Tibial artery (tissue), 4 donors: ENCODE data around the gene LRRC32.
A peak's percentile ranks its signal among the peaks of the same experiment; 100 is the strongest.

Experiments used
- DNase-seq, 2 donors: peaks; one replicate each; pipeline ENCODE4 v3.0.0-alpha.2; 2019
- H3K27ac ChIP-seq, 2 donors: fragments of 200-600 bp; sonication (generic) in 1 of 2; 1 replicate in 1 of 2; 2 replicates in 1 of 2; pipeline ENCODE4 v1.5.1; 2018 to 2019; ENCODE audit warnings: mild to moderate bottlenecking in 1 of 2
- H3K27me3 ChIP-seq, 2 donors: fragments of 200-600 bp; sonication (generic) in 1 of 2; one replicate each; pipeline versions ENCODE4 v1.5.1 to v1.6.0; 2016 to 2019
- H3K36me3 ChIP-seq, 3 donors: fragments of 200-600 bp; sonication (generic) in 2 of 3; one replicate each; pipeline ENCODE4 v1.5.1; 2016 to 2019; ENCODE audit warnings: mild to moderate bottlenecking in 2 of 3
- H3K4me1 ChIP-seq, 4 donors: fragments of 200-600 bp; sonication (generic) in 2 of 4; 1 replicate in 3 of 4; 2 replicates in 1 of 4; pipeline ENCODE4 v1.5.1; 2016 to 2019
- H3K4me3 ChIP-seq, 2 donors: fragments of 200-600 bp; sonication (generic) in 1 of 2; 1 replicate in 1 of 2; 2 replicates in 1 of 2; pipeline ENCODE4 v1.5.1; 2018 to 2019; ENCODE audit warnings: mild to moderate bottlenecking in 2 of 2
- H3K9me3 ChIP-seq, 3 donors: fragments of 200-600 bp; sonication (generic) in 1 of 3; one replicate each; pipeline ENCODE4 v1.5.1; 2016 to 2019
- intact Hi-C: fragments of 100-400 bp; cut with DNase I; formaldehyde crosslinking; loops from one replicate; pipeline ENCODE4 v1.15.0; 2023; ENCODE audit warnings: low total_unique reads
- TF ChIP-seq, protein P1 (sequence below), 2 experiments: fragments of 200-600 bp in 1 of 2; fragments of 450-650 bp in 1 of 2; IDR thresholded peaks; one replicate each; pipeline ENCODE4 v1.5.1; 2017 to 2019; ENCODE audit warnings: antibody characterized with exemption in 2 of 2, mild to moderate bottlenecking in 1 of 2, moderate library complexity in 1 of 2

The LRRC32 gene

DNA sequence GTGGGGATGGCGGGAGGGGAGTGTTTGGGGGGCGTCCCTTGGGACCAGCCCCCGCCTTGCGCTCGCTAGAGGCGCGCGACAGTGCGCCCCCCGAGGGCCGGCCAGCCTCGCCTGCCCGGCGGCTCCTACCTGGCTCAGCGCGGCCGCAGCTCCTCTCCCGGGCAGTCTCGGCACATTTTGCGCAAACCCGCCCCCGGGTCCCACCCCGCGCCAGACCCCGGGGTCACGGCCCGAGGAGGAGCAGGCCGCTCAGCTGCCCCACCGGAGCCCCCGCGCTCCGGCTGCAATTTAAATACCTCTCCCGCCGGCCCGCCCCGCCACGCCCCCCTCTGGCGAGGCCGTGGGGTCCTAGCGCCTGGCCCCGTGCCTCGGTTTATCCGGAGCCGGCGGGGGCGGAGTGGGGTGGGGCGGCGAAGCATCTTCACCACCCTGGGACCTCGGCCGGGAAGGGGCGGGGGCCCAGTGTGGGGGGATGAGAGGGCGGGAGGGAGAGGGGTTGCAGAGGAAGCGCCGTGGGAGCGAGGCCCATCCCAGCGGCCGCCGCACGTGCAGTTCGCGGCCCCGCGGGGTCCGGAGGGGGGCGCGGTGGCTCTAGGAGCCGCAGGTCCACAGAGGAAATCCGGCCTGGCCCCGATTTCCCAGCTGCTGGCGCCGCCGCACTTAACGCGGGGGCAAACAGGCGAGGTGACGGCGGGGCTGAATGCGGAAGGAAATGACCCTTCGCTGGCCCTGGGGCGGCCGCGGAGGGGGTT is at the start of gene LRRC32:
TSS of gene LRRC32 (minus strand) at position 263 of the 752 bp plus-strand sequence. CDS start 4,793 bp downstream, outside the sequence.
- H3K4me3 ChIP-seq, result peak within 1 kb of the TSS; percentile 83 to 91
- no peaks in the 10 kb centered on the region for H3K9me3 ChIP-seq
- peaks cover 0 to 4% (median 0%) of the 10 kb centered on the region in 3 donors for H3K36me3 ChIP-seq
- no peaks in the 10 kb centered on the region for H3K27me3 ChIP-seq
- peak within 1 kb of the TSS; percentile 90 to 91 for H3K27ac ChIP-seq
- peak; percentile 56 to 84 for DNase-seq
- intact Hi-C loops, result no loop called here
- H3K4me1 ChIP-seq, result peaks cover 6 to 70% (median 49%) of the 10 kb centered on the region in 4 donors
- TF ChIP-seq, protein P1, sequence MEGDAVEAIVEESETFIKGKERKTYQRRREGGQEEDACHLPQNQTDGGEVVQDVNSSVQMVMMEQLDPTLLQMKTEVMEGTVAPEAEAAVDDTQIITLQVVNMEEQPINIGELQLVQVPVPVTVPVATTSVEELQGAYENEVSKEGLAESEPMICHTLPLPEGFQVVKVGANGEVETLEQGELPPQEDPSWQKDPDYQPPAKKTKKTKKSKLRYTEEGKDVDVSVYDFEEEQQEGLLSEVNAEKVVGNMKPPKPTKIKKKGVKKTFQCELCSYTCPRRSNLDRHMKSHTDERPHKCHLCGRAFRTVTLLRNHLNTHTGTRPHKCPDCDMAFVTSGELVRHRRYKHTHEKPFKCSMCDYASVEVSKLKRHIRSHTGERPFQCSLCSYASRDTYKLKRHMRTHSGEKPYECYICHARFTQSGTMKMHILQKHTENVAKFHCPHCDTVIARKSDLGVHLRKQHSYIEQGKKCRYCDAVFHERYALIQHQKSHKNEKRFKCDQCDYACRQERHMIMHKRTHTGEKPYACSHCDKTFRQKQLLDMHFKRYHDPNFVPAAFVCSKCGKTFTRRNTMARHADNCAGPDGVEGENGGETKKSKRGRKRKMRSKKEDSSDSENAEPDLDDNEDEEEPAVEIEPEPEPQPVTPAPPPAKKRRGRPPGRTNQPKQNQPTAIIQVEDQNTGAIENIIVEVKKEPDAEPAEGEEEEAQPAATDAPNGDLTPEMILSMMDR (IDR thresholded peaks at IDR 0.05), result no peak

DNA sequence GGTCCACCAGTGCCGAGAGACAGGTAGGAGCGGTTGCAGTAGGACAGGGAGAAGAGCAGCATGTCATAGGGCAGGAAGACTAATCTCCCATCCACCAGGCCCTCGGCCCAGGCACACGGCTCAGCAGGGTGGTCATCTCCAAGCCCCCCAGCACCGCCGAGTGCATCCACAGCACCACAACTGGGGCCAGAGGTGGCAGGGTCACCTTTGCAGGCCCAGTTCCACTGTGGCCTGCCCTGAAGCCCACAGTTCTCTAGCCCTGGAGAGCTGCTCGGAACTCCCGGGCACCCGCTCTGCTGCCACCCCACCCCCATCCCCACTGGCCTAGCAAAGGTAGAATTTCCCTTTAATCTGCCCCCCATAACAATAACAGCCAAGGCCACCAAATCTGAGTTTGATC is 49.1 kb upstream of the LRRC32 start:
- intact Hi-C loops, result no loop called here
- TF ChIP-seq, protein P1 (IDR thresholded peaks at IDR 0.05), result no peak
- DNase-seq, result no peak
- Histone ChIP-seq H3K4me1 (peaks cover 0 to 9% (median 8%) of the 10 kb centered on the region in 4 donors), H3K27me3 (peaks cover 0 to 12% of the 10 kb centered on the region in 2 donors), H3K4me3 (no peak overlapping the region), H3K36me3 (no peaks in the 10 kb centered on the region), H3K9me3 (no peaks in the 10 kb centered on the region), H3K27ac (no peak overlapping the region)

GRCh38 chr11:76719281-76719680 is 48.7 kb upstream of the LRRC32 start:
- Histone ChIP-seq H3K4me3 (no peak overlapping the region), H3K36me3 (no peaks in the 10 kb centered on the region), H3K27me3 (peaks cover 0 to 12% of the 10 kb centered on the region in 2 donors), H3K9me3 (no peaks in the 10 kb centered on the region), H3K27ac (no peak overlapping the region), H3K4me1 (peaks cover 0 to 9% (median 8%) of the 10 kb centered on the region in 4 donors)
- DNase-seq, result no peak
- intact Hi-C loops, result no loop called here
- TF ChIP-seq, protein P1 (IDR thresholded peaks at IDR 0.05), result no peak

GRCh38 chr11:76717816-76718215 is 47.3 kb upstream of the LRRC32 start:
- TF ChIP-seq, protein P1 (IDR thresholded peaks at IDR 0.05), result no peak
- no peaks in the 10 kb centered on the region for H3K36me3 ChIP-seq
- H3K27me3 ChIP-seq, result peaks cover 0 to 6% of the 10 kb centered on the region in 2 donors
- no peak overlapping the region for H3K4me3 ChIP-seq
- intact Hi-C loops, result no loop called here
- no peak overlapping the region for H3K27ac ChIP-seq
- H3K9me3 ChIP-seq, result no peaks in the 10 kb centered on the region
- no peak for DNase-seq
- H3K4me1 ChIP-seq, result peaks cover 0 to 9% (median 8%) of the 10 kb centered on the region in 4 donors

DNA sequence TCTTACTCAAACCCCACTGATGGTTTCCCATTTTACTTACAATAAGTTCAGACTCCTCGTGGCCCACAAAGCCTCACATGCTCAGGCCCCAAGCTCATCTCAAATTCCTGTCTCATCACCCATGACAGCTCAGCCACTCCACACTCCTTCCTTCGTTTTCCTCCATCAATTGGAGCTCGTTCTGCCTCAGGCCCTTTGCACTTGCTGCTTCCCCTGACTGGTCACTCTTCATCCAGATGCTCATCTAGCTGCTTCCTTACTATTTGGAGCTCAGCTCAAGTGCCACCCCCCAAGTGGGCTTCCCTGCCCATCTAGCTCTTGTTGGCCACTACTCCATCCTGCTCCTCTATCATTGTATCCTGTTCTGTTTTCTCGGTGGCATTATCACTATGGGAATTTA is 46.8 kb upstream of the LRRC32 start:
- peaks cover 0 to 9% (median 8%) of the 10 kb centered on the region in 4 donors for H3K4me1 ChIP-seq
- H3K36me3 ChIP-seq, result no peaks in the 10 kb centered on the region
- H3K27me3 ChIP-seq, result peaks cover 0 to 4% of the 10 kb centered on the region in 2 donors
- intact Hi-C loops, result no loop called here
- no peak overlapping the region for H3K4me3 ChIP-seq
- DNase-seq, result no peak
- H3K9me3 ChIP-seq, result no peaks in the 10 kb centered on the region
- H3K27ac ChIP-seq, result no peak overlapping the region
- TF ChIP-seq, protein P1 (IDR thresholded peaks at IDR 0.05), result no peak
